Tibial nerve (tissue), 4 donors: Measurements from ENCODE around the gene ERP44. TPM values are rescaled to one million over a fixed set of nuclear protein-coding genes. Genes with fewer than 3 reads are reported as not detected.
A peak's percentile ranks its signal among the peaks of the same experiment; 100 is the strongest.

ENCODE experiments used
- DNase-seq, 2 donors: peaks; one replicate each; pipeline ENCODE4 v3.0.0-alpha.2; 2019; ENCODE audit warnings: low spot score in 2 of 2
- H3K27ac ChIP-seq, 4 donors: fragments of 200-600 bp; sonication (generic) in 3 of 4; one replicate each; pipeline ENCODE4 v1.5.1; 2017 to 2019; ENCODE audit warnings: mild to moderate bottlenecking in 1 of 4
- H3K27me3 ChIP-seq, 2 donors: fragments of 200-600 bp; sonication (generic) in 1 of 2; one replicate each; pipeline versions ENCODE4 v1.5.1 to v1.6.0; 2017 to 2019
- H3K36me3 ChIP-seq, 3 donors: fragments of 200-600 bp; sonication (generic); one replicate each; pipeline ENCODE4 v1.5.1; 2018 to 2019
- H3K4me1 ChIP-seq, 4 donors: fragments of 200-600 bp; sonication (generic) in 3 of 4; one replicate each; pipeline ENCODE4 v1.5.1; 2017 to 2019
- H3K4me3 ChIP-seq, 4 donors: fragments of 200-600 bp; sonication (generic) in 3 of 4; one replicate each; pipeline ENCODE4 v1.5.1; 2017 to 2019; ENCODE audit warnings: mild to moderate bottlenecking in 1 of 4, moderate library complexity in 1 of 4
- H3K9me3 ChIP-seq, 4 donors: fragments of 200-600 bp; sonication (generic) in 3 of 4; one replicate each; pipeline ENCODE4 v1.5.1; 2017 to 2019
- EP300 ChIP-seq, 2 donors: sonication (generic); formaldehyde crosslinking; IDR thresholded peaks; one replicate each; pipeline ENCODE4 v1.6.1; 2017; ENCODE audit warnings: antibody characterized with exemption in 2 of 2, mild to moderate bottlenecking in 1 of 2
- POLR2A ChIP-seq, 2 donors: fragments of 450-650 bp; IDR thresholded peaks; one replicate each; pipeline ENCODE4 v1.6.1; 2017; ENCODE audit warnings: antibody characterized with exemption in 2 of 2, mild to moderate bottlenecking in 2 of 2, moderate library complexity in 2 of 2
- whole genome bisulfite sequencing, 2 donors: methylation state at CpG; one replicate each; pipeline ENCODE4 v1.1.5; 2018; 5-methylcytosine and 5-hydroxymethylcytosine counted together
- total RNA-seq, 4 donors: library from RNA; depleted of rRNA; stranded (reverse); fragments of >200 nt; gene quantifications; one replicate each; pipeline ENCODE4 v1.1.0, GENCODE V29; 2016
- TF ChIP-seq, protein P1 (sequence below), 5 experiments: fragments of 200-600 bp in 3 of 5; fragments of 450-650 bp in 2 of 5; sonication (generic) in 3 of 5; IDR thresholded peaks; one replicate each; pipeline ENCODE4 v1.5.1; 2016 to 2019; ENCODE audit warnings: antibody characterized with exemption in 5 of 5, mild to moderate bottlenecking in 3 of 5, moderate library complexity in 2 of 5

The ERP44 gene
- total RNA-seq, 4 donors from 2014 or later, result 10.9 to 16.0 (median 13.4) TPM

DNA sequence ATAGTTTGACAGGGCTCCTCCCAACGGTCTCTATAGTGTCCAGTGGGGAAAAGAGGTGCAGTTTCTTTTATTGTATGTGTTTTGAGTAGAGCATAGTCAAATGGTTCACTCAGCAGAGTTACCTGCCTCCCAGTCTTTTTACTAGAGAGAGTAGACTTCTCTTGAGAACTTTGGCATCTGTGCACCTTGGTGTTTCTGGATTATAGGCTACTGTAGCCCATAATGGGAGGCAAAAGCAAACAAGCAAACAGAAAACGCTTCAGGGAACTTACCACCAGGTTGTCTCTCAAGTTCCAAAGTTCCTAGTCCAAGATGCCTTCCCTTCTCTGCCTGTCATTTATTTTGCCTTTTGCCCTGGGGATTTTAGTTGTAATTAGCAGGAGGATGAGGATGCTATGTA is 26.4 kb upstream of the ERP44 start:
- DNase-seq, result no peak
- H3K9me3 ChIP-seq, result peaks cover 0 to 4% (median 0%) of the 10 kb centered on the region in 4 donors
- no peaks in the 10 kb centered on the region for H3K27me3 ChIP-seq
- H3K4me3 ChIP-seq, result no peak overlapping the region
- no peak for TF ChIP-seq POLR2A (IDR thresholded peaks at IDR 0.05)
- TF ChIP-seq, protein P1, sequence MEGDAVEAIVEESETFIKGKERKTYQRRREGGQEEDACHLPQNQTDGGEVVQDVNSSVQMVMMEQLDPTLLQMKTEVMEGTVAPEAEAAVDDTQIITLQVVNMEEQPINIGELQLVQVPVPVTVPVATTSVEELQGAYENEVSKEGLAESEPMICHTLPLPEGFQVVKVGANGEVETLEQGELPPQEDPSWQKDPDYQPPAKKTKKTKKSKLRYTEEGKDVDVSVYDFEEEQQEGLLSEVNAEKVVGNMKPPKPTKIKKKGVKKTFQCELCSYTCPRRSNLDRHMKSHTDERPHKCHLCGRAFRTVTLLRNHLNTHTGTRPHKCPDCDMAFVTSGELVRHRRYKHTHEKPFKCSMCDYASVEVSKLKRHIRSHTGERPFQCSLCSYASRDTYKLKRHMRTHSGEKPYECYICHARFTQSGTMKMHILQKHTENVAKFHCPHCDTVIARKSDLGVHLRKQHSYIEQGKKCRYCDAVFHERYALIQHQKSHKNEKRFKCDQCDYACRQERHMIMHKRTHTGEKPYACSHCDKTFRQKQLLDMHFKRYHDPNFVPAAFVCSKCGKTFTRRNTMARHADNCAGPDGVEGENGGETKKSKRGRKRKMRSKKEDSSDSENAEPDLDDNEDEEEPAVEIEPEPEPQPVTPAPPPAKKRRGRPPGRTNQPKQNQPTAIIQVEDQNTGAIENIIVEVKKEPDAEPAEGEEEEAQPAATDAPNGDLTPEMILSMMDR (IDR thresholded peaks at IDR 0.05), result no peak
- TF ChIP-seq EP300 (IDR thresholded peaks at IDR 0.05), result no peak
- H3K27ac ChIP-seq, result no peak overlapping the region
- peaks cover 0 to 7% (median 0%) of the 10 kb centered on the region in 3 donors for H3K36me3 ChIP-seq
- 84 to 90% methylated on average over 2 of the region's 2 CpGs for WGBS, 2 donors
- H3K4me1 ChIP-seq, result peaks cover 0 to 21% (median 0%) of the 10 kb centered on the region in 4 donors

- no peaks in the 10 kb centered on the region for H3K4me1 ChIP-seq
- no peaks in the 10 kb centered on the region for H3K27me3 ChIP-seq
- WGBS, 2 donors, result 94 to 98% methylated on average over 2 of the region's 2 CpGs
- peaks cover 0 to 4% (median 0%) of the 10 kb centered on the region in 4 donors for H3K9me3 ChIP-seq
- TF ChIP-seq POLR2A (IDR thresholded peaks at IDR 0.05) (no peak), EP300 (IDR thresholded peaks at IDR 0.05) (no peak)
- TF ChIP-seq, protein P1 (IDR thresholded peaks at IDR 0.05), result no peak
- no peak for DNase-seq
- no peak overlapping the region for H3K4me3 ChIP-seq
- no peak overlapping the region for H3K27ac ChIP-seq
- peaks cover 0 to 17% (median 0%) of the 10 kb centered on the region in 3 donors for H3K36me3 ChIP-seq
These were observed 21.5 kb upstream of the ERP44 start for GRCh38 chr9:100120286-100120685.

GRCh38 chr9:100117316-100117715 is 18.5 kb upstream of the ERP44 start:
- no peaks in the 10 kb centered on the region for H3K4me1 ChIP-seq
- WGBS, 2 donors, result 95 to 96% methylated on average over 21 to 25 of the region's 25 CpGs
- TF ChIP-seq POLR2A (IDR thresholded peaks at IDR 0.05) (no peak), EP300 (IDR thresholded peaks at IDR 0.05) (no peak)
- TF ChIP-seq, protein P1 (IDR thresholded peaks at IDR 0.05), result no peak
- no peaks in the 10 kb centered on the region for H3K27me3 ChIP-seq
- H3K27ac ChIP-seq, result no peak overlapping the region
- H3K36me3 ChIP-seq, result peaks cover 0 to 11% (median 0%) of the 10 kb centered on the region in 3 donors
- H3K9me3 ChIP-seq, result no peaks in the 10 kb centered on the region
- DNase-seq, result no peak
- H3K4me3 ChIP-seq, result no peak overlapping the region

- DNase-seq, result no peak
- no peaks in the 10 kb centered on the region for H3K27me3 ChIP-seq
- H3K36me3 ChIP-seq, result peaks cover 0 to 28% (median 0%) of the 10 kb centered on the region in 3 donors
- no peaks in the 10 kb centered on the region for H3K9me3 ChIP-seq
- H3K4me3 ChIP-seq, result no peak overlapping the region
- H3K27ac ChIP-seq, result no peak overlapping the region
- 90 to 95% methylated on average over 2 of the region's 2 CpGs for WGBS, 2 donors
- H3K4me1 ChIP-seq, result peaks cover 0 to 19% (median 2%) of the 10 kb centered on the region in 4 donors
- TF ChIP-seq POLR2A (IDR thresholded peaks at IDR 0.05) (no peak), EP300 (IDR thresholded peaks at IDR 0.05) (no peak)
- TF ChIP-seq, protein P1 (IDR thresholded peaks at IDR 0.05), result no peak
These were observed 14.0 kb upstream of the ERP44 start for GRCh38 chr9:100112677-100113336.

GRCh38 chr9:100111235-100111634 is 12.4 kb upstream of the ERP44 start:
- TF ChIP-seq POLR2A (IDR thresholded peaks at IDR 0.05) (no peak), EP300 (IDR thresholded peaks at IDR 0.05) (no peak)
- TF ChIP-seq, protein P1 (IDR thresholded peaks at IDR 0.05), result no peak
- no peaks in the 10 kb centered on the region for H3K9me3 ChIP-seq
- no peaks in the 10 kb centered on the region for H3K27me3 ChIP-seq
- H3K4me1 ChIP-seq, result peaks cover 0 to 19% (median 2%) of the 10 kb centered on the region in 4 donors
- peak; percentile 66 to 80 for DNase-seq
- H3K36me3 ChIP-seq, result peaks cover 0 to 37% (median 0%) of the 10 kb centered on the region in 3 donors
- 42 to 54% methylated on average over 4 of the region's 4 CpGs for WGBS, 2 donors
- H3K27ac ChIP-seq, result peak overlapping the region in 1 of 4 donors; percentile 1
- H3K4me3 ChIP-seq, result no peak overlapping the region
